ENCODE results near the gene GDF2.

Gene GDF2

GRCh38 chr10:47348138-47348651 lies 25.9 kb downstream of the GDF2 start, which contains the start of gene RBP3:
Gene RBP3 (plus strand): TSS chr10:47348363. CDS start chr10:47348485, 122 bp downstream.
- 95% methylated on average over 5 of the region's 5 CpGs for WGBS
- Histone ChIP-seq H3K4me3 (ENCODE audit: low read length) (no peak within 1 kb of the TSS), H3K36me3 (ENCODE audit: insufficient read depth, low read length) (no peaks in the 10 kb centered on the region), H3K4me1 (ENCODE audit: insufficient read depth, low read length) (no peaks in the 10 kb centered on the region), H3K27me3 (ENCODE audit: insufficient read depth, low read length) (no peaks in the 10 kb centered on the region), H3K9me3 (ENCODE audit: insufficient read depth, low read depth, low read length) (no peaks in the 10 kb centered on the region), H3K9ac (ENCODE audit: low read depth, low read length) (no peak within 1 kb of the TSS), H3K27ac (ENCODE audit: low read depth, low read length) (no peak within 1 kb of the TSS)

- no peaks in the 10 kb centered on the region for H3K36me3 ChIP-seq (ENCODE audit: insufficient read depth, low read length)
- H3K9me3 ChIP-seq (ENCODE audit: insufficient read depth, low read depth, low read length) = no peaks in the 10 kb centered on the region
- no peak overlapping the region for H3K4me3 ChIP-seq (ENCODE audit: low read length)
- no peak overlapping the region for H3K9ac ChIP-seq (ENCODE audit: low read depth, low read length)
- WGBS = 95% methylated on average over 36 of the region's 36 CpGs
- no peaks in the 10 kb centered on the region for H3K4me1 ChIP-seq (ENCODE audit: insufficient read depth, low read length)
- H3K27me3 ChIP-seq (ENCODE audit: insufficient read depth, low read length) = no peaks in the 10 kb centered on the region
- no peak overlapping the region for H3K27ac ChIP-seq (ENCODE audit: low read depth, low read length)
Measured at GRCh38 chr10:47348661-47349470, 26.6 kb downstream of the GDF2 start.

GRCh38 chr10:47349516-47349915 lies 27.3 kb downstream of the GDF2 start:
- WGBS = 96% methylated on average over 22 of the region's 22 CpGs
- Histone ChIP-seq H3K9me3 (ENCODE audit: insufficient read depth, low read depth, low read length) (no peaks in the 10 kb centered on the region), H3K27me3 (ENCODE audit: insufficient read depth, low read length) (no peaks in the 10 kb centered on the region), H3K4me1 (ENCODE audit: insufficient read depth, low read length) (no peaks in the 10 kb centered on the region), H3K9ac (ENCODE audit: low read depth, low read length) (no peak overlapping the region), H3K4me3 (ENCODE audit: low read length) (no peak overlapping the region), H3K27ac (ENCODE audit: low read depth, low read length) (no peak overlapping the region), H3K36me3 (ENCODE audit: insufficient read depth, low read length) (no peaks in the 10 kb centered on the region)

- H3K9me3 ChIP-seq (ENCODE audit: insufficient read depth, low read depth, low read length) = no peaks in the 10 kb centered on the region
Measured at GRCh38 chr10:47349941-47350371, 27.7 kb downstream of the GDF2 start.

GRCh38 chr10:47350671-47351640 lies 28.7 kb downstream of the GDF2 start:
- Histone ChIP-seq H3K9me3 (ENCODE audit: insufficient read depth, low read depth, low read length) (no peaks in the 10 kb centered on the region), H3K36me3 (ENCODE audit: insufficient read depth, low read length) (no peaks in the 10 kb centered on the region), H3K27ac (ENCODE audit: low read depth, low read length) (no peak overlapping the region), H3K27me3 (ENCODE audit: insufficient read depth, low read length) (no peaks in the 10 kb centered on the region), H3K9ac (ENCODE audit: low read depth, low read length) (no peak overlapping the region), H3K4me3 (ENCODE audit: low read length) (no peak overlapping the region), H3K4me1 (ENCODE audit: insufficient read depth, low read length) (no peaks in the 10 kb centered on the region)
- 95% methylated on average over 39 of the region's 39 CpGs for WGBS

More at GRCh38 chr10:47349941-47350371, 27.7 kb downstream of the GDF2 start:
- H3K4me1 ChIP-seq (ENCODE audit: insufficient read depth, low read length) = no peaks in the 10 kb centered on the region
- H3K27me3 ChIP-seq (ENCODE audit: insufficient read depth, low read length) = no peaks in the 10 kb centered on the region
- WGBS = 96% methylated on average over 31 of the region's 31 CpGs
- H3K27ac ChIP-seq (ENCODE audit: low read depth, low read length) = no peak overlapping the region
- no peaks in the 10 kb centered on the region for H3K36me3 ChIP-seq (ENCODE audit: insufficient read depth, low read length)
- no peak overlapping the region for H3K4me3 ChIP-seq (ENCODE audit: low read length)
- no peak overlapping the region for H3K9ac ChIP-seq (ENCODE audit: low read depth, low read length)

- Histone ChIP-seq H3K27me3 (ENCODE audit: insufficient read depth, low read length) (no peaks in the 10 kb centered on the region), H3K4me3 (ENCODE audit: low read length) (no peak overlapping the region), H3K4me1 (ENCODE audit: insufficient read depth, low read length) (no peaks in the 10 kb centered on the region), H3K9ac (ENCODE audit: low read depth, low read length) (no peak overlapping the region), H3K36me3 (ENCODE audit: insufficient read depth, low read length) (no peaks in the 10 kb centered on the region), H3K27ac (ENCODE audit: low read depth, low read length) (no peak overlapping the region), H3K9me3 (ENCODE audit: insufficient read depth, low read depth, low read length) (no peaks in the 10 kb centered on the region)
- 79% methylated on average over 14 of the region's 14 CpGs for whole genome bisulfite sequencing
Measured at GRCh38 chr10:47351899-47352815, 29.9 kb downstream of the GDF2 start.

GRCh38 chr10:47353351-47353750 lies 31.1 kb downstream of the GDF2 start:
- Histone ChIP-seq H3K36me3 (ENCODE audit: insufficient read depth, low read length) (no peaks in the 10 kb centered on the region), H3K9me3 (ENCODE audit: insufficient read depth, low read depth, low read length) (no peaks in the 10 kb centered on the region), H3K27me3 (ENCODE audit: insufficient read depth, low read length) (no peaks in the 10 kb centered on the region), H3K4me3 (ENCODE audit: low read length) (no peak overlapping the region), H3K9ac (ENCODE audit: low read depth, low read length) (no peak overlapping the region), H3K4me1 (ENCODE audit: insufficient read depth, low read length) (no peaks in the 10 kb centered on the region), H3K27ac (ENCODE audit: low read depth, low read length) (no peak overlapping the region)
- 93% methylated on average over 6 of the region's 6 CpGs for WGBS

GRCh38 chr10:47354165-47354564 lies 31.9 kb downstream of the GDF2 start:
- Histone ChIP-seq H3K4me3 (ENCODE audit: low read length) (no peak overlapping the region), H3K36me3 (ENCODE audit: insufficient read depth, low read length) (no peaks in the 10 kb centered on the region), H3K27me3 (ENCODE audit: insufficient read depth, low read length) (no peaks in the 10 kb centered on the region), H3K9ac (ENCODE audit: low read depth, low read length) (no peak overlapping the region), H3K4me1 (ENCODE audit: insufficient read depth, low read length) (no peaks in the 10 kb centered on the region), H3K27ac (ENCODE audit: low read depth, low read length) (no peak overlapping the region), H3K9me3 (ENCODE audit: insufficient read depth, low read depth, low read length) (no peaks in the 10 kb centered on the region)
- 79% methylated on average over 4 of the region's 4 CpGs for WGBS

GRCh38 chr10:47354900-47355299 lies 32.6 kb downstream of the GDF2 start:
- no peak overlapping the region for H3K27ac ChIP-seq (ENCODE audit: low read depth, low read length)
- H3K9ac ChIP-seq (ENCODE audit: low read depth, low read length) = no peak overlapping the region
- H3K4me3 ChIP-seq (ENCODE audit: low read length) = no peak overlapping the region
- no peaks in the 10 kb centered on the region for H3K27me3 ChIP-seq (ENCODE audit: insufficient read depth, low read length)
- no peaks in the 10 kb centered on the region for H3K9me3 ChIP-seq (ENCODE audit: insufficient read depth, low read depth, low read length)
- 95% methylated on average over 1 of the region's 1 CpG for WGBS
- H3K4me1 ChIP-seq (ENCODE audit: insufficient read depth, low read length) = no peaks in the 10 kb centered on the region
- H3K36me3 ChIP-seq (ENCODE audit: insufficient read depth, low read length) = no peaks in the 10 kb centered on the region

- Histone ChIP-seq H3K4me3 (ENCODE audit: low read length) (no peak overlapping the region), H3K9me3 (ENCODE audit: insufficient read depth, low read depth, low read length) (no peaks in the 10 kb centered on the region), H3K36me3 (ENCODE audit: insufficient read depth, low read length) (no peaks in the 10 kb centered on the region), H3K27me3 (ENCODE audit: insufficient read depth, low read length) (no peaks in the 10 kb centered on the region), H3K27ac (ENCODE audit: low read depth, low read length) (no peak overlapping the region), H3K4me1 (ENCODE audit: insufficient read depth, low read length) (no peaks in the 10 kb centered on the region), H3K9ac (ENCODE audit: low read depth, low read length) (no peak overlapping the region)
- WGBS = 90% methylated on average over 5 of the region's 5 CpGs
Measured at GRCh38 chr10:47356708-47357107, 34.5 kb downstream of the GDF2 start.

All from HUES64 (cell line).